GM19351 (cell line): ENCODE measurements around the gene ABHD12B.
A peak's percentile ranks its signal among the peaks of the same experiment; 100 is the strongest.
"Not testable (repeated sequence)": the region's sequence is repeated elsewhere in the genome, so short reads cannot be mapped to it uniquely, and the experiment has no call there.

Source experiments
- ATAC-seq: cut with Tn5 transposase; IDR thresholded peaks from one replicate; pipeline ENCODE4 v1.9.1; 2021; ENCODE audit warnings: mild to moderate bottlenecking, moderate library complexity; ENCODE audit not compliant: unreplicated experiment

Gene ABHD12B

DNA sequence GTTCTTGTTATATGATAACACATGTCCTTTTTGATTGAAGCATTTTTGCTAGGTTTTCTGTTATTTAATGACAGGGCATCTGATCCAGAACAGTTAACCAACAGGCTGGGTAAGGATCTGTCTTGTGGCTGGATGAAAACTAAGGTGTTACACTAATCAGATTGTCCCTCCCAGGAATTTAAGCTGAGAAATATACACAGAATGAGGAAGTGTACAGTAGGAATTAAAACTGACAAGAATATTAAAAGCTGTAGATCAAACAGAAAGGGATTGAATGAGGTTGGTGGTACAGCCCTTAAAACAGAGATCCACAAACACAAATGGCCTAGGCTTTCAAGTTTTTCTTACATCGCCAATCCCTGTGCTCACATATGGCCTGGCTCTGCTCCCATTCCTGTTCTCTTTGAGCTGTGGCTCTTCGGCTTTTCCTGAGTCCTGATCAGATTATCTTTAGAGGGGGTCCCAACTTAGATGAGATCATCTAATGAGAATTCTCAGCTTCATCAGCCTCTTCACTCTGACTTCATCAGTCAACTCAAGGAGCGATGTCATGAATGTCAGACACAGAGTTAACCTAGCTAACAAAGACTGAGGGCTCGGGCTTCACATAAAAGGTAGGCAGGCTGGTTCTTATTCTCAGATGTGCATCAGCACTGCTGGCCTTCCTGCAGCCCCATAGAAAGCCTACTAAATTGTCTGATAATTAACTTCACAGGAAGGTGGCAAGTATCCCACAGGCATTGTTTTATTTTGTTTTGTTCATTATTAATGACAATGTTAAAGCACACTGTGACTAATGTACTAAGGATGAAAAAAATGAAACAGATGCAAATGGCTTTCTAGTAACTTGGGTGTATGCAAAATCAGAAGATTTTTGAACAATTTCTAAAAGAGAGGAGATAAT, 61.0 kb downstream of the ABHD12B start:
- no peak for ATAC-seq

GRCh38 chr14:50935126-50936015, 63.5 kb downstream of the ABHD12B start:
- ATAC-seq: no peak

DNA sequence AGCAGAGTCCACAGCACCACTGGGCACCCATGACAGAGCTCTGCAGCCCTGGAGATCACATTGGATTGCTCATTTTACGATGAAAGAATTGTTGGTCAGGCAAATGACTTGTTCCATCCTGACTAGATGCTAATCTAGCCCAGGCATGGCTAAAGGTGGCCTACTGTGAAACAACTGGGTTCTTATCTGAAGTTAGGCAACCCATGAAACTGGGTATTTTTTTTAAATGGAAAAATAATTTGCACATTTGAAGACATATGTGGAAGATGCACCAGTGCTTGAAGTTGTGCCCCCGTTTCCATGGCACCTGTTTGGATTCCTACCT, 64.1 kb downstream of the ABHD12B start:
- ATAC-seq: no peak

- peak; percentile 53 for ATAC-seq
Observed at GRCh38 chr14:50936882-50937281, 65.0 kb downstream of the ABHD12B start.

DNA sequence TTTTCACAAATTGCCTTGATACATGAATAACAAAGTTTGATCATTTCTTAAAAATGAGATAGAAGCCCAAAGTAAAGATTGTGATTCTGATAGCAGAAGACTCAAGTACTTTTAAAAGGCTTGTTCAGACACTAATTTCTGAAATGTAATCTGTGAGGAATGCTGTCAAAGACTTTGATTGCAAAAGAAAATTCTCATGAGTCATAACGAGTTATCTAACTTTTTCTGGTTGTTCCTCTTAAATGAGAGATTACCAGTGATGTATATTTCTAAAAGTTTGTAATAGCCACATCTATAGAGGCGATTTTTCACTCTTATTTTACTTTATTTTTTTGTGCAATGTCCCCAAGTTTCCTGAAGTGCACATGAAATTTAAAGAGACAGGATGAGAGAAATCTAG, 65.5 kb downstream of the ABHD12B start:
- ATAC-seq: no peak

GRCh38 chr14:50937800-50938199, 65.9 kb downstream of the ABHD12B start:
- ATAC-seq: no peak

DNA sequence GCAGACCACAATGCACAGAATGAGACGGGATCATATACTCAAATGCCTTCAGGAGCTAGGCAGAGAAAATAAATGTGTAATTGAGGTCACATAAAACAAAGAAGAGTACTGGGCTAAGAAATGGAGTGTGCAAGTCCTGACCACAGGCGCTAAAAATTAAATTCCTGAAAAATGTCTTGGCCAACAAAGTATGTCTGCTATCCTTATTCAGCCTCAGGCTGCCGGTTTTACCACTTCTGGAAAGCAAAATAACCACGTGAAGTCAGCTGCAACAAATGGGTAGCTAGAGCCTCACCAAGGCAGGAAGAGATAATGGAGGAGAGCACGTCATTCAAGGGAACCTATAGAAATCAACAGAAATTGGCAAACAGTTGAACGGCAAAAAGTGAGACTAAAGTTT, 69.3 kb downstream of the ABHD12B start:
- no peak for ATAC-seq

DNA sequence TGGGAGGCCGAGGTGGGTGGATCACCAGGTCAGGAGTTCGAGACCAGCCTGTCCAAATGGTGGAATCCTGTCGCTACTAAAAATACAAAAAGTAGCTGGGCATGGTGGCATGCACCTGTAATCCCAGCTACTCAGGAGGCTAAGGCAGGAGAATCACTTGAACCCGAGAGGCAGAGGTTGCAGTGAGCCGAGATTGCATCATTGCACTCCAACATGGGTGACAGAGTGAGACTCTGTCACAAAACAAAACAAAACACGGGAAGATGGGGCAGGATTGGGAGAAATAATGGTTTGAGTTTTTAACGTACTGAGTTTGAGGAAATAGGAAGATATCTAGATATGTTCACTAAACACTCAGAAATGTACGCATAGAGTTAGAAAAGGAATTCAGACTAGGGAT, 69.8 kb downstream of the ABHD12B start:
- ATAC-seq: not testable (repeated sequence)

GRCh38 chr14:50943261-50943942, 71.5 kb downstream of the ABHD12B start:
- no peak for ATAC-seq

DNA sequence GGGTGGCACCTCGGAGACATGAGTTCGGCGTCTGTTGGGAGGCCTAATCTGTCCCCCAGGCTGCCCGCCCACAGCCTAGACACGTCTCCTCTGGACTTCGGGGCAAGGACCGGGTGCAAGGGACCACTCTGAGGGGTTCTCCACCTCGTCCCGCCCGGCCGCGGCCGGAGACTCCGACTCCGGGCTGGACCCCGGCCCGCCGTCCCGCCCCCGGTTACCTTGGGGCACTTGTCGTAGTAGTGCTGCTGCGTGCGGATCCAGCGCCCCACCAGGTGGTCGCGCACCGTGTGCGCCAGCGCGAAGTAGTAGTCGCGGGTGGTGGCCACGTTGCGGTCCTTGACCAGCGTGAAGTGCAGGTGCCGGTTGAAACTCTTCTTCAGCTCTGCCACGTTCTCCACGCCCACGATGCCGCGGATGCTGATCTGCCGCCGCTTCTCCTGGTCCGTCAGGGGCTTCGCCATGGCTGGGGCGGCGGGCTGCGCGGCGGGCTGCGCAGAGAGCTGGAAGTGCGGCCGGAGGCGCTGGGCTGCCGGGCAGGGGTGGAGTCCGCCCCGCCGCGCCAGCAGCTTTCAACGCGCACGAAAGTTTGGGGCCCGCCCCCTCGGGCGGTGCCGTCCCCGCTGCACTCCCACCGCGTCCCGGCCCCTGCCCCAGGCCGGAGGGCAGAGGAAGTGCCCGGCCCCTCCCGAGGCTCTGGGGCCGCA, 72.2 kb downstream of the ABHD12B start, which contains the start of gene PYGL:
Gene PYGL (minus strand): TSS at position 541 of the 704 bp plus-strand sequence. CDS start 80 bp downstream, at position 461.
- ATAC-seq: peak; percentile 88

DNA sequence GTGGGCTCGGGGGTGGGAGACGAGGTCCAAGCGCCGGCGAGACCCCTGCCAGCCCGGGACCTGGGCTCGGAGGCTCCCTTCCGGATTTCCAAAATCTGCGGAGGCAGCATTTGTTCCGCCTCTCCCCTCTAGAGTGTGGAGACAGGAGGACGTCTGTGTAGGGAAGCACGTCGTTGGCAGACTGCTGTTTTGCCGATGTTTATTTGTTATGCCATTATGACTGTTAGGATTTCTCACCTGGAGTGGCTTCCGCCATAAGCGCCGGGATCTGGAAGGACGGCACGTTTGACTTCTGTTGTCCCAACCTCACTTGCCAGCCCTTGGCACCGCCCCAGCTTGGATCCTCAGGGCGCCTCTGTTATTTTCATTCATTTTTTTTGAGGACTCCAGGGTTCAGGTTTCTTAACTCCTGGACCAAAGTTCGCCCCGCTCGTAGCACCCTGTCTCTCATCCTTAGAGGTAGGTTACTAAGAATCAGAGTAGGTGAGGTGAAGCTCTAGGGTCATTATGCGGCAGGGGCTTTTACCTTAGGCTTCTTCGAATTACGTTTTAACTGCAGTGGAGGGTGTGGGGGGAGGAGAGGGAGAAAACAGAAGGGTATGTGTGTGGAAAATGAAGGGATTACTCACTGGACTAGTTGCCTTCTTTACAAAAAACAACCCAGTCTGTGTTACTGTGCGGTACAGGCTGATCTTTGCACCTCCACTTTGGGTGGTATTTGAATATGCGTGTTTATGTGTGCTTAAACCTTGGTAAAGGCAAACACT, 73.0 kb downstream of the ABHD12B start:
- ATAC-seq: peak; percentile 20

DNA sequence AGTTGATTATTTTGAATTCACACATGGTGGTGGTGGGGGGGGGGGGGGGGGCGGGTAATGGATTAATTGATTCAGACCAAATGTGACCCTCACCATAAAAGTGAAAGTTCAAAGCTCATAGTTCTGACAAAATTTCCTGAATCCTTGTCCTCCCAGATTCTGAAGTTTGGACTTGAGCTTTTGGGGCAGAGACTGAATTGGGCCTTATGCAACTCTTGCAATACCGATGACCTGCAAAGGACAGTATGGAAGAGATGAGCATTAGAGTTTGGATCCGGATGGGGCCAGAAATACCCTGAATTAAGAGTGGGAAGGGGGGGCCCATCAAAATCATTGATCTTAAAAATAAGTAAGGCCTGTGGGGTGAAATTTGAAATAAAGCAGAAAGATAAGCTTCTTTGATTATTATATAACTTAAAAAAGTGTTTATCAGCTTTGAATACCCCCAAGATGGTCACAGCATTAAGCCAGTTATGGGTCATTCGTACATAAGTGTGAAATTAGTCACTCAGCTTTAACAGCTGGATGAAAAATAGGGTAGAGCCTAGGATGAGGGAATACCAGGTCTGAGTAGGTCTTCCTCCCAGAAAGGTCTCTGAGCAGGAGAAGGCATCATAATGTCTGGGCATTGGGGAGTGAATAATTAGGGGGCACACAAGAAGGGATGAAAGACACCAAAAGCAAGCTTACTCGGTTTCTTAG, 74.5 kb downstream of the ABHD12B start:
- no peak for ATAC-seq

DNA sequence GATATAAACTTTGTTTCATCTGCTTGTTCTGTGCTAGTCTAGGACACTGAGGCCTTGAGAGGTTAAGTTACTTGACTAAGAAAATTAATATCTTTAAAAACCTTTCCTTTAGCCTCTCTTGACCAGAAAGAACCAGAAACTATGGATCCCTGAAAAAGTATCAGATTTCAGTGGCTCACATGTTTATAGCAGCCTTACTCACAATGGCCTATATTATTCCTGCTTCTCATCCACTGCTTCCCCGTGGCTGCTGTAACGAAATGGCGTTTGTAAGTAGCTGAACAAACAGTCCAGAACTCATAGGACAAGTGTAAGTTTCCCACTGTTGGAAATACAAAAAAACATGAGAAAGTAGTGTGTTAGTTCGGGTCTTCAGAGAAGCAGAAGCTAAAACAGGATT, 75.6 kb downstream of the ABHD12B start:
- no peak for ATAC-seq

DNA sequence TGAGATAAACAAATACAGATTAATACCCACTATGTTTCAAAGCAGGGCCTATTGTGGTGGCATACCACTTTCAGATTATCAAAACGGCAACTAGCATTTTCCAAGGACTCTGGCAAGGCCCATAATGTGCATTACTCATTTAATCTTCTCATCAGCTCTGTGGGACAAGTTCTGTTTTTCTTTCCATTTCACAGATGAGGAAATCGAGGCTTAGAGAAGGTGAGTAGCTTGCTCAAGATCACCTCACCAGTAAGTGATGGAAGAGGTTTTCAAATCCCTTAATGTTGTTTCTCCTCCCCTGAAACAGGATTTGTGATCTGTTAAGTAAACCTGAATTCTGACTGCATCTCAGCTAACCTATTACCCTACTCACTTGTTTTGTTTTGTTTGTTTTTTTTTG, 76.4 kb downstream of the ABHD12B start:
- no peak for ATAC-seq

DNA sequence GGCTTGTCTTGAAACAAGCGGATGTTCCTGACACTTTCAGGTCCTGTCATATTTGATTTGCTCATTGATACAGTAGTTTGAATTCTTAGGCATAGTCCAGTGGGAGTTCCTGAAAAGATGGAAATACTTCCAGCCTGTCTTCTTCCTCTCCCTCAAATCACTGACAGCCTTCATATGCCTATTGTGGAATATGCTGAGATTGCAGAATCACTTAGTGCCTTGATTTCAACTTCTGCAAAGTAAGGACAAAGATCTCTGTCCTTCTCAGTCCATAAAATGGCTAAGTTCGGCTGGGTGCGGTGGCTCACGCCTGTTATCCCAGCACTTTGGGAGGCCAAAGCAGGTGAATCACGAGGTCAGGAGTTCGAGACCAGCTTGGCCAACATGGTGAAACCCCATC, 79.2 kb downstream of the ABHD12B start:
- no peak for ATAC-seq

GRCh38 chr14:50953502-50953901, 81.6 kb downstream of the ABHD12B start:
- no peak for ATAC-seq
